Stimulated activated CD8-positive, alpha-beta memory T cell treated with anti-CD3 and anti-CD28 coated beads, Interleukin-7, amount 100 ng/mL, for 1 hour (primary cell): ENCODE measurements around the gene CDK12.

Experiments used
- DNase-seq, 2 donors: peaks; one replicate each; pipeline ENCODE4 v3.0.0-alpha.2; 2020; ENCODE audit warnings: low read depth in 2 of 2

Gene CDK12

GRCh38 chr17:39582658-39583057 is 121.4 kb downstream of the CDK12 start:
- DNase-seq: no peak
